GM12878 (cell line): ENCODE measurements around the gene MRPS15.

Experiments used
- CBFB ChIP-seq: IDR thresholded peaks from 2 replicates; pipeline ENCODE4 v1.6.1; 2016; ENCODE audit warnings: antibody characterized with exemption, low read depth
- CHD1 ChIP-seq: IDR thresholded peaks from 2 replicates; pipeline ENCODE4 v1.6.1; 2012; ENCODE audit warnings: low read depth, low read length, improper control_type of control experiment
- CTCF ChIP-seq, 3 experiments: IDR thresholded peaks in 2 of 3; conservative IDR thresholded peaks in 1 of 3; 2 replicates each; pipeline ENCODE4 v1.5.1; 2011; ENCODE audit warnings: low read depth in 3 of 3, low read length in 3 of 3, mild to moderate bottlenecking in 3 of 3, control low read depth in 2 of 3, moderate library complexity in 2 of 3, inconsistent platforms in 1 of 3, mixed read lengths in 1 of 3; ENCODE audit not compliant: control insufficient read depth in 2 of 3, insufficient read depth in 1 of 3; ENCODE audit errors: extremely low read depth in 1 of 3
- EGR1 ChIP-seq, 2 experiments: IDR thresholded peaks; 1 replicate in 1 of 2; 2 replicates in 1 of 2; pipeline ENCODE4 v1.6.1; 2011 to 2012; ENCODE audit warnings: low read depth in 2 of 2, low read length in 2 of 2, borderline replicate concordance in 1 of 2, mild to moderate bottlenecking in 1 of 2, moderate library complexity in 1 of 2
- ESRRA ChIP-seq: IDR thresholded peaks from 2 replicates; pipeline ENCODE4 v1.6.1; 2012; ENCODE audit warnings: mild to moderate bottlenecking, low read length, improper control_type of control experiment
- JUND ChIP-seq: IDR thresholded peaks from 2 replicates; pipeline ENCODE4 v1.6.1; 2012; ENCODE audit warnings: low read depth, mild to moderate bottlenecking, low read length, improper control_type of control experiment, moderate library complexity
- KDM1A ChIP-seq: fragments of 200-600 bp; sonication (generic); IDR thresholded peaks from 2 replicates; pipeline ENCODE4 v1.6.1; 2016; ENCODE audit warnings: borderline replicate concordance
- MAX ChIP-seq: IDR thresholded peaks from 2 replicates; pipeline ENCODE4 v1.6.1; 2012; ENCODE audit warnings: low read depth, low read length, improper control_type of control experiment
- NKRF ChIP-seq: fragments of 450-650 bp; conservative IDR thresholded peaks from 2 replicates; pipeline ENCODE4 v1.6.1; 2017; ENCODE audit warnings: mild to moderate bottlenecking, moderate library complexity
- POLR2A ChIP-seq: IDR thresholded peaks from 2 replicates; pipeline ENCODE4 v1.6.1; 2011; ENCODE audit warnings: low read depth, mild to moderate bottlenecking, low read length
- SRF ChIP-seq, 2 experiments: IDR thresholded peaks; 2 replicates each; pipeline ENCODE4 v1.6.1; 2011; ENCODE audit warnings: low read depth in 2 of 2, low read length in 2 of 2, mild to moderate bottlenecking in 1 of 2, moderate library complexity in 1 of 2
- STAT3 ChIP-seq: IDR thresholded peaks from 2 replicates; pipeline ENCODE4 v1.6.1; 2011; ENCODE audit warnings: low read depth, low read length, improper control_type of control experiment
- ZNF207 ChIP-seq: fragments of 450-650 bp; IDR thresholded peaks from 2 replicates; pipeline ENCODE4 v1.6.1; 2014; ENCODE audit warnings: antibody characterized with exemption, mild to moderate bottlenecking, borderline replicate concordance
- ZNF274 ChIP-seq: IDR thresholded peaks from one replicate; pipeline ENCODE4 v1.8.0; 2011; ENCODE audit not compliant: insufficient read length, insufficient read depth

- no peak for TF ChIP-seq SRF (IDR thresholded peaks at IDR 0.05; ENCODE audit: low read depth in 2 of 2, low read length in 2 of 2)
- no peak for TF ChIP-seq CHD1
- TF ChIP-seq POLR2A = no peak
- TF ChIP-seq ESRRA = no peak
- no peak for TF ChIP-seq JUND
- no peak for TF ChIP-seq CTCF (IDR thresholded peaks at IDR 0.05 in 2 of 3, conservative IDR thresholded peaks at IDR 0.05 in 1 of 3; ENCODE audit: control insufficient read depth in 2 of 3, extremely low read depth in 1 of 3, insufficient read depth in 1 of 3, low read depth in 3 of 3, low read length in 3 of 3)
- no peak for TF ChIP-seq STAT3
- no peak for TF ChIP-seq MAX
- no peak for TF ChIP-seq KDM1A
- no peak for TF ChIP-seq EGR1 (IDR thresholded peaks at IDR 0.05; ENCODE audit: borderline replicate concordance in 1 of 2, low read depth in 2 of 2, low read length in 2 of 2)
- no peak for TF ChIP-seq CBFB
- TF ChIP-seq ZNF207 = no peak
- no peak for TF ChIP-seq ZNF274
- no peak for TF ChIP-seq NKRF
These were observed 33.0 kb upstream of the MRPS15 start for GRCh38 chr1:36497207-36497606.
